HG02763 (cell line): ENCODE results near the gene LIMS2.

Experiments used
- ATAC-seq: cut with Tn5 transposase; IDR thresholded peaks from one replicate; pipeline ENCODE4 v1.9.1; 2021; ENCODE audit warnings: mild to moderate bottlenecking, moderate library complexity; ENCODE audit not compliant: unreplicated experiment

Gene LIMS2

GRCh38 chr2:127624756-127625571 lies 50.4 kb downstream of the LIMS2 start:
- no peak for ATAC-seq

GRCh38 chr2:127624320-127624755 lies 51.0 kb downstream of the LIMS2 start:
- no peak for ATAC-seq

- ATAC-seq, result no peak
Observed at GRCh38 chr2:127623388-127624319, 51.7 kb downstream of the LIMS2 start.

- no peak for ATAC-seq
Observed at GRCh38 chr2:127622561-127623387, 52.6 kb downstream of the LIMS2 start.

- ATAC-seq, result no peak
Observed at GRCh38 chr2:127621981-127622431, 53.3 kb downstream of the LIMS2 start.

- no peak for ATAC-seq
Observed at GRCh38 chr2:127620866-127621265, 54.5 kb downstream of the LIMS2 start.

GRCh38 chr2:127619877-127620705 lies 55.2 kb downstream of the LIMS2 start:
- no peak for ATAC-seq

GRCh38 chr2:127619203-127619590 lies 56.1 kb downstream of the LIMS2 start:
- no peak for ATAC-seq

GRCh38 chr2:127618551-127619202 lies 56.7 kb downstream of the LIMS2 start:
- no peak for ATAC-seq

- ATAC-seq, result no peak
Observed at GRCh38 chr2:127615511-127616166, 59.7 kb downstream of the LIMS2 start.

- ATAC-seq, result no peak
Observed at GRCh38 chr2:127614731-127615130, 60.6 kb downstream of the LIMS2 start.

- ATAC-seq, result no peak
Observed at GRCh38 chr2:127614246-127614645, 61.1 kb downstream of the LIMS2 start.

GRCh38 chr2:127612111-127612822 lies 63.1 kb downstream of the LIMS2 start:
- ATAC-seq, result no peak

- no peak for ATAC-seq
Observed at GRCh38 chr2:127611076-127611925, 64.0 kb downstream of the LIMS2 start.

GRCh38 chr2:127610561-127610960 lies 64.8 kb downstream of the LIMS2 start:
- no peak for ATAC-seq

- no peak for ATAC-seq
Observed at GRCh38 chr2:127609818-127610217, 65.5 kb downstream of the LIMS2 start.

GRCh38 chr2:127609031-127609751 lies 66.1 kb downstream of the LIMS2 start:
- ATAC-seq, result no peak
